SJSA1 (cell line): ENCODE results near the gene CHSY1. TPM values are rescaled to one million over a fixed set of nuclear protein-coding genes. Genes with fewer than 3 reads are reported as not detected.
"Not testable (repeated sequence)": the region's sequence is repeated elsewhere in the genome, so short reads cannot be mapped to it uniquely, and the experiment has no call there.

Experiments
- DNase-seq, 2 experiments: peaks; one replicate each; pipeline ENCODE4 v3.0.0-alpha.2; 2015 to 2020; ENCODE audit warnings: low spot score in 2 of 2, low read depth in 1 of 2
- H3K27ac ChIP-seq: fragments of 250-450 bp; sonication (Bioruptor Pico); 2 replicates; pipeline ENCODE4 v1.5.1; 2020; ENCODE audit warnings: mild to moderate bottlenecking, moderate library complexity
- H3K27me3 ChIP-seq: fragments of 250-450 bp; sonication (Bioruptor Pico); replicated peaks from 2 replicates; pipeline ENCODE4 v1.5.1; 2020; ENCODE audit warnings: mild to moderate bottlenecking, moderate library complexity
- H3K36me3 ChIP-seq: fragments of 250-450 bp; sonication (Bioruptor Pico); 2 replicates; pipeline ENCODE4 v1.5.1; 2020; ENCODE audit warnings: mild to moderate bottlenecking
- H3K4me1 ChIP-seq: fragments of 250-450 bp; sonication (Bioruptor Pico); replicated peaks from 2 replicates; pipeline ENCODE4 v1.6.1; 2021; ENCODE audit warnings: mild to moderate bottlenecking
- H3K4me3 ChIP-seq: fragments of 250-450 bp; sonication (Bioruptor Pico); 2 replicates; pipeline ENCODE4 v1.5.1; 2020; ENCODE audit warnings: mild to moderate bottlenecking
- H3K9me3 ChIP-seq: fragments of 250-450 bp; sonication (Bioruptor Pico); replicated peaks from 2 replicates; pipeline ENCODE4 v1.5.1; 2020; ENCODE audit warnings: mild to moderate bottlenecking
- total RNA-seq: library from RNA; depleted of rRNA; stranded (reverse); fragments of >200 nt; shearing (Covaris generic); gene quantifications from 2 replicates; pipeline ENCODE4 v1.2.3, GENCODE V29; 2014; rRNA removed

The CHSY1 gene
- total RNA-seq: 47.9 and 62.8 TPM in 2 replicates

GRCh38 chr15:101251830-101252820 is at the start of gene CHSY1:
Gene CHSY1 (minus strand): TSS chr15:101252048. CDS start chr15:101251456, 592 bp downstream.
- DNase-seq: peak; percentile 90 to 95
- Histone ChIP-seq H3K4me3 (peak within 1 kb of the TSS; percentile 98), H3K9me3 (no peaks in the 10 kb centered on the region; the same call in 1 of the 2 replicates), H3K27ac (peak within 1 kb of the TSS; percentile 58), H3K27me3 (no peaks in the 10 kb centered on the region), H3K36me3 (peaks cover 39% of the 10 kb centered on the region), H3K4me1 (peaks cover 21% of the 10 kb centered on the region)

- DNase-seq: no peak
- H3K27ac ChIP-seq: no peak overlapping the region
- H3K4me3 ChIP-seq: no peak overlapping the region
- no peaks in the 10 kb centered on the region for H3K9me3 ChIP-seq
- no peaks in the 10 kb centered on the region for H3K27me3 ChIP-seq
- H3K4me1 ChIP-seq: peaks cover 6% of the 10 kb centered on the region; the same call in 1 of the 2 replicates
- peaks cover 20% of the 10 kb centered on the region for H3K36me3 ChIP-seq
These were observed 44.9 kb upstream of the CHSY1 start for GRCh38 chr15:101296418-101297405.

GRCh38 chr15:101295607-101296161 is 43.8 kb upstream of the CHSY1 start:
- H3K27me3 ChIP-seq: no peaks in the 10 kb centered on the region
- no peaks in the 10 kb centered on the region for H3K9me3 ChIP-seq
- H3K36me3 ChIP-seq: peaks cover 27% of the 10 kb centered on the region
- H3K27ac ChIP-seq: peak overlapping the region; percentile 69
- H3K4me3 ChIP-seq: peak overlapping the region; percentile 88
- peak in 1 of 2 experiments; percentile 23 for DNase-seq
- H3K4me1 ChIP-seq: peaks cover 6% of the 10 kb centered on the region; the same call in 1 of the 2 replicates

- peak; percentile 92 to 97 for DNase-seq
- Histone ChIP-seq H3K4me1 (peaks cover 6% of the 10 kb centered on the region; the same call in 1 of the 2 replicates), H3K27ac (peak within 1 kb of the TSS; percentile 69), H3K27me3 (no peaks in the 10 kb centered on the region), H3K9me3 (no peaks in the 10 kb centered on the region), H3K36me3 (peaks cover 32% of the 10 kb centered on the region), H3K4me3 (peak within 1 kb of the TSS; percentile 88)
These were observed 43.1 kb upstream of the CHSY1 start, which contains the start of gene SNRPA1 for GRCh38 chr15:101294731-101295606. Gene SNRPA1 (minus strand): TSS chr15:101295248. CDS start chr15:101295178, 70 bp downstream.

DNA sequence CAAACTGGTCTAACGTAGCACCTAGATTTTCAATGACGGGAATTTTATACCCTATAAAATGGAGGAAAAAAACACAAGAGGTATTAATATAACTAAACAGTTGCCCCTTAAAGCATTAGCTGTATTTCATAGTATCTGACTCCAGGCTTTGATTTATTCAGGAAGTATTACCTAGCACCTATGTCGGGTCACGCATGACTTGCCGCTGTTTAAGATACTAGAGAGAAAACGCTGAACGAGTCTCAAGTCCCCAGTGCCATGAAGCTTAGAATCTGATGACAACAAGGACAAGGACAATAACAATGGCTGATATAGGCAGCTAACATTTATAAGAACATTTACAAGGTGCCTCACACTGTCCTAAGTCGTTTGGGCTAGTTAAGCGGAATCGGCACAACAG is 41.3 kb upstream of the CHSY1 start:
- Histone ChIP-seq H3K27me3 (no peaks in the 10 kb centered on the region), H3K36me3 (peaks cover 46% of the 10 kb centered on the region), H3K4me1 (peaks cover 12% of the 10 kb centered on the region; the same call in 1 of the 2 replicates), H3K9me3 (no peaks in the 10 kb centered on the region), H3K4me3 (peak overlapping the region; percentile 88), H3K27ac (no peak overlapping the region)
- DNase-seq: no peak

- no peak overlapping the region; the same call in 1 of the 2 replicates for H3K27ac ChIP-seq
- H3K36me3 ChIP-seq: peaks cover 83% of the 10 kb centered on the region
- H3K9me3 ChIP-seq: no peaks in the 10 kb centered on the region
- peaks cover 12% of the 10 kb centered on the region; the same call in 1 of the 2 replicates for H3K4me1 ChIP-seq
- no peaks in the 10 kb centered on the region for H3K27me3 ChIP-seq
- H3K4me3 ChIP-seq: no peak overlapping the region
- DNase-seq: peak in 1 of 2 experiments; percentile 61
These were observed 37.2 kb upstream of the CHSY1 start for GRCh38 chr15:101288905-101289513.

- H3K27ac ChIP-seq, H3K9me3 ChIP-seq, H3K4me1 ChIP-seq, H3K27me3 ChIP-seq, DNase-seq, H3K4me3 ChIP-seq: not testable (repeated sequence)
- peaks cover 89% of the 10 kb centered on the region for H3K36me3 ChIP-seq
These were observed 35.5 kb upstream of the CHSY1 start for GRCh38 chr15:101287342-101287741.

- H3K4me3 ChIP-seq: no peak overlapping the region
- DNase-seq: no peak
- no peaks in the 10 kb centered on the region for H3K9me3 ChIP-seq
- H3K4me1 ChIP-seq: peaks cover 5% of the 10 kb centered on the region; the same call in 1 of the 2 replicates
- peaks cover 89% of the 10 kb centered on the region for H3K36me3 ChIP-seq
- no peaks in the 10 kb centered on the region for H3K27me3 ChIP-seq
- H3K27ac ChIP-seq: no peak overlapping the region
These were observed 34.7 kb upstream of the CHSY1 start for GRCh38 chr15:101286471-101287114.

GRCh38 chr15:101283931-101284330 is 32.1 kb upstream of the CHSY1 start:
- no peak overlapping the region for H3K4me3 ChIP-seq
- no peak overlapping the region for H3K27ac ChIP-seq
- H3K9me3 ChIP-seq: no peaks in the 10 kb centered on the region
- DNase-seq: no peak
- H3K27me3 ChIP-seq: no peaks in the 10 kb centered on the region
- H3K4me1 ChIP-seq: no peaks in the 10 kb centered on the region
- H3K36me3 ChIP-seq: peaks cover 90% of the 10 kb centered on the region

- no peaks in the 10 kb centered on the region for H3K27me3 ChIP-seq
- DNase-seq: no peak
- H3K4me1 ChIP-seq: peaks cover 5% of the 10 kb centered on the region
- H3K36me3 ChIP-seq: peaks cover 69% of the 10 kb centered on the region
- no peak overlapping the region for H3K27ac ChIP-seq
- no peaks in the 10 kb centered on the region for H3K9me3 ChIP-seq
- H3K4me3 ChIP-seq: no peak overlapping the region
These were observed 28.2 kb upstream of the CHSY1 start for GRCh38 chr15:101280007-101280406.

DNA sequence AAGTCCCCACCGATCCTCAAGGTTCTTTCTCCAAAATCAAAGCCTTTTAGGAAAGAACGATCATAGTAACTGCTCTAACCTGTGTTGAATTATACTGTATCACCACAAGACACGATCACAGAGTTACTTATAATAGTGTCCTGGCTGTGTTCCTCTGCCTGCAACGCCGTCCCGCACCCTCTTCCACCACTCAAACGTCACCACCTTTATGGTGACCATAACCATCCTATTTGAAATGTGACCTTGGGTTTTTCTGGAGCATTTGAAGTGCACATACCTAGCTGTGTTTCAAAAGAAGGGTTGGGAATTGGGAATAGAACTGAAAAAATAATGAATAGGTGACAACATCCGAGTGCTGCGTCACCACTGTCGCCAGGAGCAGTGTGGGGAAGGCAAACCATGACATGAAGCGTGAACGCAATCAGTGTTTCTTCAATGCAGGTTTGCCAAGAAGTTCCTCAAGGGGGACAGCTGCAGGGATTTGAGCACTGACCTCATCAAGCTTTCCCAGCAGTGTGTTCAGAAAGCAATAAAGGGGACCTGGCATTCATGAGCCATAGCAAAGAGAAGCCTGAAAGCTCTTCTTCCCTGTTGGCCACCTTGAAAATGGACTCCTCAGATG is 26.2 kb upstream of the CHSY1 start:
- H3K4me3 ChIP-seq: peak overlapping the region; percentile 94
- no peaks in the 10 kb centered on the region for H3K27me3 ChIP-seq
- H3K4me1 ChIP-seq: peaks cover 5% of the 10 kb centered on the region
- peaks cover 71% of the 10 kb centered on the region for H3K36me3 ChIP-seq
- DNase-seq: no peak
- no peaks in the 10 kb centered on the region for H3K9me3 ChIP-seq
- H3K27ac ChIP-seq: no peak overlapping the region
